ENCODE data around the gene QRICH1. TPM values are rescaled to one million over a fixed set of nuclear protein-coding genes. Genes with fewer than 3 reads are reported as not detected.
"Not testable (repeated sequence)": the region's sequence is repeated elsewhere in the genome, so short reads cannot be mapped to it uniquely, and the experiment has no call there.

The QRICH1 gene
- total RNA-seq, 1 donor from 2014 or later = 123 TPM

DNA sequence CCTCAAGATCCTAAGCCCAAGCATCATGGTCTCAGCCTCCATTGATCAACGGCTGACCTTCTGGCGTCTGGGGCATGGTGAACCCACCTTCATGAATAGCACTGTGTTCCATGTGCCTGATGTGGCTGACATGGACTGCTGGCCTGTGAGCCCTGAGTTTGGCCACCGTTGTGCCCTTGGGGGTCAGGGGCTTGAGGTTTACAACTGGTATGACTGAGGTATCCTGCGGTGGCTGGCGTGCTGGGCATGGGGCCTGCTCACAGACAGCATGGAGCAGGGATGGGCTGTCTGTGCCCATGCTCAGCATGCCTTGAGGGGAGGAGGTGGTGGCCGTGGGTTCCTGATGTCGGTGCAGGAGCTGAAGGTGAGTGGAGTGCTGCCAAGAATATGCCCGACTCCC is 78.8 kb downstream of the QRICH1 start:
- H3K27me3 Mint-ChIP-seq = no peaks in the 10 kb centered on the region
- peak overlapping the region; percentile 52 for H3K4me3 Mint-ChIP-seq
- TF ChIP-seq, protein P1, sequence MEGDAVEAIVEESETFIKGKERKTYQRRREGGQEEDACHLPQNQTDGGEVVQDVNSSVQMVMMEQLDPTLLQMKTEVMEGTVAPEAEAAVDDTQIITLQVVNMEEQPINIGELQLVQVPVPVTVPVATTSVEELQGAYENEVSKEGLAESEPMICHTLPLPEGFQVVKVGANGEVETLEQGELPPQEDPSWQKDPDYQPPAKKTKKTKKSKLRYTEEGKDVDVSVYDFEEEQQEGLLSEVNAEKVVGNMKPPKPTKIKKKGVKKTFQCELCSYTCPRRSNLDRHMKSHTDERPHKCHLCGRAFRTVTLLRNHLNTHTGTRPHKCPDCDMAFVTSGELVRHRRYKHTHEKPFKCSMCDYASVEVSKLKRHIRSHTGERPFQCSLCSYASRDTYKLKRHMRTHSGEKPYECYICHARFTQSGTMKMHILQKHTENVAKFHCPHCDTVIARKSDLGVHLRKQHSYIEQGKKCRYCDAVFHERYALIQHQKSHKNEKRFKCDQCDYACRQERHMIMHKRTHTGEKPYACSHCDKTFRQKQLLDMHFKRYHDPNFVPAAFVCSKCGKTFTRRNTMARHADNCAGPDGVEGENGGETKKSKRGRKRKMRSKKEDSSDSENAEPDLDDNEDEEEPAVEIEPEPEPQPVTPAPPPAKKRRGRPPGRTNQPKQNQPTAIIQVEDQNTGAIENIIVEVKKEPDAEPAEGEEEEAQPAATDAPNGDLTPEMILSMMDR (conservative IDR thresholded peaks at IDR 0.05) = no peak
- peak overlapping the region; percentile 62 for H3K27ac Mint-ChIP-seq
- peaks cover 6% of the 10 kb centered on the region for H3K36me3 Mint-ChIP-seq
- no peaks in the 10 kb centered on the region for H3K9me3 Mint-ChIP-seq
- no peak for DNase-seq (ENCODE audit: extremely low spot score, unreplicated experiment)
- peaks cover 4% of the 10 kb centered on the region for H3K4me1 Mint-ChIP-seq (ENCODE audit: unreplicated experiment)

DNA sequence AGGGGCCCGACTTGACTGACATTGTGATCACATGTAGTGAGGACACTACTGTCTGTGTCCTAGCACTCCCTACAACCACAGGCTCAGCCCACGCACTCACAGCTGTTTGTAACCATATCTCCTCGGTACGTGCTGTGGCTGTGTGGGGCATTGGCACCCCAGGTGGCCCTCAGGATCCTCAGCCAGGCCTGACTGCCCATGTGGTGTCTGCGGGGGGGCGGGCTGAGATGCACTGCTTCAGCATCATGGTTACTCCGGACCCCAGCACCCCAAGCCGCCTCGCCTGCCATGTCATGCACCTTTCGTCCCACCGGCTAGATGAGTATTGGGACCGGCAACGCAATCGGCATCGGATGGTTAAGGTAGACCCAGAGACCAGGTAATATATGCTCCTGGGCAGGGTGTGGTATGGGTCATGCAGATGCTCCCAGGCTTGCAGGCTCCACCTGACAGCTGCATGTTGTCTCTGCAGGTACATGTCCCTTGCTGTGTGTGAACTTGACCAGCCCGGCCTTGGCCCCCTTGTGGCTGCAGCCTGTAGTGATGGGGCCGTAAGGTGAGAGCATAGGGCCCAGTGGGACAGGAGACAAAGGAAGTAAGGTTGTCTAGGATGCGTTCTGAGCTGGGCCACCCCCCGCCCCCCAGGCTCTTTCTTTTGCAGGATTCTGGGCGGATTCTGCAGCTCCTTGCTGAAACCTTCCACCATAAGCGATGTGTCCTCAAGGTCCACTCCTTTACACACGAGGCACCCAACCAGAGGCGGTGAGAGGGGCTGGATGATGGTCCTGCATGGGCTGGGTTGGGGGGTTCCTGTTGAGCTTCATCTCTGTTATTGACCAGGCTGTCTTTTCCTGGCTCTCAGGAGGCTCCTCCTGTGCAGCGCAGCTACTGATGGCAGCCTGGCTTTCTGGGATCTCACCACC is 79.9 kb downstream of the QRICH1 start:
- no peak for DNase-seq (ENCODE audit: extremely low spot score, unreplicated experiment)
- Mint-ChIP-seq H3K4me3 (no peak overlapping the region), H3K27me3 (no peaks in the 10 kb centered on the region), H3K36me3 (peaks cover 6% of the 10 kb centered on the region), H3K9me3 (no peaks in the 10 kb centered on the region), H3K4me1 (ENCODE audit: unreplicated experiment) (peaks cover 8% of the 10 kb centered on the region), H3K27ac (peak overlapping the region; percentile 53)
- TF ChIP-seq, protein P1 (conservative IDR thresholded peaks at IDR 0.05) = peak; percentile 74

DNA sequence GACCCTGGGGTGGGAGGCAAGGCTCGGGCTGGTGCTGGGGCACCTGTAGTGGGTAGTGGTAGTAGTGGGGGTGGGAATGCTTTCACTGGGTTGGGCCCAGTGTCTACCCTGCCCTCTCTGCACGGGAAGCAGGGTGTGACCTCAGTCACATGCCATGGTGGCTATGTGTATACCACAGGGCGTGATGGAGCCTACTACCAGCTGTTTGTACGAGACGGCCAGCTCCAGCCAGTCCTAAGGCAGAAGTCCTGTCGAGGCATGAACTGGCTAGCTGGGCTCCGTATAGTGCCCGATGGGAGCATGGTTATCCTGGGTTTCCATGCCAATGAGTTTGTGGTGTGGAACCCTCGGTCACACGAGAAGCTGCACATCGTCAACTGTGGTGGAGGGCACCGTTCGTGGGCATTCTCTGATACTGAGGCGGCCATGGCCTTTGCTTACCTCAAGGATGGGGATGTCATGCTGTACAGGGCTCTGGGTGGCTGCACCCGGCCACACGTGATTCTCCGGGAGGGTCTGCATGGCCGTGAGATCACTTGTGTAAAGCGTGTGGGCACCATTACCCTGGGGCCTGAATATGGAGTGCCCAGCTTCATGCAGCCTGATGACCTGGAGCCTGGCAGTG is 80.6 kb downstream of the QRICH1 start:
- Mint-ChIP-seq H3K27me3 (no peaks in the 10 kb centered on the region), H3K27ac (no peak overlapping the region), H3K4me1 (ENCODE audit: unreplicated experiment) (peaks cover 8% of the 10 kb centered on the region), H3K4me3 (no peak overlapping the region), H3K9me3 (no peaks in the 10 kb centered on the region), H3K36me3 (peaks cover 9% of the 10 kb centered on the region)
- DNase-seq (ENCODE audit: extremely low spot score, unreplicated experiment) = no peak
- TF ChIP-seq, protein P1 (conservative IDR thresholded peaks at IDR 0.05) = no peak

DNA sequence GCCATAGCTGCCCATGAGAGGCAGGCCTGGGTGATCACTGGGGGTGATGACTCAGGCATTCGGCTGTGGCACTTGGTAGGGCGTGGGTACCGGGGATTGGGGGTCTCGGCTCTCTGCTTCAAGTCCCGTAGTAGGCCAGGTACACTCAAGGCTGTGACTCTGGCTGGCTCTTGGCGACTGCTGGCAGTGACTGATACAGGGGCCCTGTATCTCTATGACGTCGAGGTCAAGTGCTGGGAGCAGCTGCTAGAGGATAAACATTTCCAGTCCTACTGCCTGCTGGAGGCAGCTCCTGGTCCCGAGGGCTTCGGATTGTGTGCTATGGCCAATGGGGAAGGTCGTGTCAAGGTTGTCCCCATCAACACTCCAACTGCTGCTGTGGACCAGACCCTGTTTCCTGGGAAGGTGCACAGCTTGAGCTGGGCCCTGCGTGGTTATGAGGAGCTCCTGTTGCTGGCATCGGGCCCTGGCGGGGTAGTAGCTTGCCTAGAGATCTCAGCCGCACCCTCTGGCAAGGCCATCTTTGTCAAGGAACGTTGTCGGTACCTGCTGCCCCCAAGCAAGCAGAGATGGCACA is 81.3 kb downstream of the QRICH1 start:
- Mint-ChIP-seq H3K4me1 (ENCODE audit: unreplicated experiment) (peaks cover 13% of the 10 kb centered on the region), H3K27ac (peak overlapping the region; percentile 46), H3K27me3 (no peaks in the 10 kb centered on the region), H3K9me3 (no peaks in the 10 kb centered on the region), H3K36me3 (peaks cover 12% of the 10 kb centered on the region), H3K4me3 (no peak overlapping the region)
- DNase-seq (ENCODE audit: extremely low spot score, unreplicated experiment) = no peak
- TF ChIP-seq, protein P1 (conservative IDR thresholded peaks at IDR 0.05) = no peak

DNA sequence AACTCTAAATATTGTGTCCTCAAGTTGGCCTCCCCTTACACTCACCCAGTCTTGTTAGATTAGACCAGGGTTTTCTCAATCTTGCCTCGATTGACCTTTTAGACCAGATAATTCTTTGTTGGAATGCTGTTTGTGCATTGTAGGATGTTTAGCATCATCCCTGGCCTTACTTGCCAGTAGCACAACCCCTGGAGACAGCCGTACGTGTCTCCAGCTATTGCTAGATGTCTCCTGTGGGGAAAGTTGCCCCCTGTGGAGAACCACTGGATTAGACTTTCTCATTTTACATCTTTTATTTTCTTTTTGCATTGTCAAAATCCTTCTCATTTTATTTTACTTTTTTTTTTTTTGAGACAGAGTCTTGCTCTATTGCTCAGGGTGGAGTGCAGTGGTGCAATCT is 84.5 kb downstream of the QRICH1 start:
- TF ChIP-seq, protein P1 (conservative IDR thresholded peaks at IDR 0.05) = no peak
- Mint-ChIP-seq H3K27me3 (no peaks in the 10 kb centered on the region), H3K4me1 (ENCODE audit: unreplicated experiment) (peaks cover 19% of the 10 kb centered on the region), H3K36me3 (peaks cover 11% of the 10 kb centered on the region), H3K9me3 (no peaks in the 10 kb centered on the region), H3K27ac (no peak overlapping the region), H3K4me3 (peak overlapping the region; percentile 100)
- no peak for DNase-seq (ENCODE audit: extremely low spot score, unreplicated experiment)

DNA sequence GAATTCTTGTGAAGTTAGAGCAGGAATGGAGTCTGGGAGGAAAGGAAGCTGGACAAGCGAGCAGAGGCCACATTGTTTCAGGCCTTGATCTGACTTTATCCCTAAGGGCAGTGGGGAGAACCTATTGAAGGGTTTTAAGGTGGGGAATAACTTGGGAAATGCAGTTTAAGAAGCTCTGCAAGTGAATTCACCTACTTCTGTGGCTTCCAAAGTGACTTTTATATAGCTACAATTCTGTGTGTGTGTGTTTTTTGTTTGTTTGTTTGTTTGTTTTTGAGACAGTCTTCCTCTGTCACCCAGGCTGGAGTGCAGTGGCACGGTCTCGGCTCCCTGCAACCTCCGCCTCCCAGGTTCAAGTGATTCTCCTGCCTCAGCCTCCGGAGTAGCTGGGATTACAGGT is 85.2 kb downstream of the QRICH1 start:
- Mint-ChIP-seq H3K4me1 (ENCODE audit: unreplicated experiment) (peaks cover 19% of the 10 kb centered on the region), H3K36me3 (peaks cover 11% of the 10 kb centered on the region), H3K27ac (peak overlapping the region; percentile 100), H3K4me3 (peak overlapping the region; percentile 100)
- H3K9me3 Mint-ChIP-seq; DNase-seq (ENCODE audit: extremely low spot score, unreplicated experiment); H3K27me3 Mint-ChIP-seq: not testable (repeated sequence)

All from type B pancreatic cell (in vitro differentiated cells).